ENCODE results near the gene SAXO1. TPM values are rescaled to one million over a fixed set of nuclear protein-coding genes. Genes with fewer than 3 reads are reported as not detected.

SAXO1 gene
- total and polyA plus RNA-seq, 12 donors = under 0.01 to 0.94 (median 0.23) TPM; not detected in 4

DNA sequence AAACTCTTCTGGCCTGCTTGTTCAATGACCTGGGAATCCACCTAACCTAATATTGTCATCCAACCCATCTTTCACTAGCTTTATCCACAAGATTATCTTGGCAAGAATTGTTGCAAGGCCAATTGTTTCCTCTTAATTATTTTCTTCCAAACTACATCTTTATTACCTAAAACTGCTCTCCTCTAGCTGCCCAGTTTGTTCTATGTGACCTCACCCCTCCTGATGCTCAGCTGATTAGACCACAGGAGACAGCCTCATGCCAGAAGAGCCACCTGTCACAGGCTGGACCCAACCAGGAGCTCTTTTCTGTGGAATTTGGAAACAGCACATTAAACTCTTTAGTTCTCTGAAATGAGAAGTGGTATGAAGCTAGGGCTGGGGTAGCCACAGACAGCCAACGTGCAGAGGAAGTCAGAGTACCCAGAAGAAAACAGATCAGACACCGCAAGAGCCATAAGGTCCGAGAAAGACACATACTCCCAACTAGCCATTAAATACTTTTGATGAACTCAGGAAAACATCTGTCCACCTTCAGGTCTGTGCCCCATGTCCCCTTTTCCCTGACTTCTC, 12.0 kb downstream of the SAXO1 start:
- H3K9me3 ChIP-seq (replicated peaks in 1 of 3) = no peaks in the 10 kb centered on the region
- TF ChIP-seq, protein P1, sequence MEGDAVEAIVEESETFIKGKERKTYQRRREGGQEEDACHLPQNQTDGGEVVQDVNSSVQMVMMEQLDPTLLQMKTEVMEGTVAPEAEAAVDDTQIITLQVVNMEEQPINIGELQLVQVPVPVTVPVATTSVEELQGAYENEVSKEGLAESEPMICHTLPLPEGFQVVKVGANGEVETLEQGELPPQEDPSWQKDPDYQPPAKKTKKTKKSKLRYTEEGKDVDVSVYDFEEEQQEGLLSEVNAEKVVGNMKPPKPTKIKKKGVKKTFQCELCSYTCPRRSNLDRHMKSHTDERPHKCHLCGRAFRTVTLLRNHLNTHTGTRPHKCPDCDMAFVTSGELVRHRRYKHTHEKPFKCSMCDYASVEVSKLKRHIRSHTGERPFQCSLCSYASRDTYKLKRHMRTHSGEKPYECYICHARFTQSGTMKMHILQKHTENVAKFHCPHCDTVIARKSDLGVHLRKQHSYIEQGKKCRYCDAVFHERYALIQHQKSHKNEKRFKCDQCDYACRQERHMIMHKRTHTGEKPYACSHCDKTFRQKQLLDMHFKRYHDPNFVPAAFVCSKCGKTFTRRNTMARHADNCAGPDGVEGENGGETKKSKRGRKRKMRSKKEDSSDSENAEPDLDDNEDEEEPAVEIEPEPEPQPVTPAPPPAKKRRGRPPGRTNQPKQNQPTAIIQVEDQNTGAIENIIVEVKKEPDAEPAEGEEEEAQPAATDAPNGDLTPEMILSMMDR (IDR thresholded peaks at IDR 0.05) = no peak
- TF ChIP-seq POLR2A (IDR thresholded peaks at IDR 0.05) = no peak
- no peaks in the 10 kb centered on the region for H3K4me1 ChIP-seq (replicated peaks in 1 of 2)
- no peaks in the 10 kb centered on the region for H3K36me3 ChIP-seq (replicated peaks in 1 of 2)
- intact Hi-C loops (cut with DNase I) = no loop called here
- no peak overlapping the region for H3K27ac ChIP-seq
- whole genome bisulfite sequencing, 4 donors = 84 to 94% (median 85%) methylated on average over 3 of the region's 3 CpGs
- no peaks in the 10 kb centered on the region for H3K27me3 ChIP-seq
- DNase-seq = no peak
- H3K4me3 ChIP-seq = no peak overlapping the region

DNA sequence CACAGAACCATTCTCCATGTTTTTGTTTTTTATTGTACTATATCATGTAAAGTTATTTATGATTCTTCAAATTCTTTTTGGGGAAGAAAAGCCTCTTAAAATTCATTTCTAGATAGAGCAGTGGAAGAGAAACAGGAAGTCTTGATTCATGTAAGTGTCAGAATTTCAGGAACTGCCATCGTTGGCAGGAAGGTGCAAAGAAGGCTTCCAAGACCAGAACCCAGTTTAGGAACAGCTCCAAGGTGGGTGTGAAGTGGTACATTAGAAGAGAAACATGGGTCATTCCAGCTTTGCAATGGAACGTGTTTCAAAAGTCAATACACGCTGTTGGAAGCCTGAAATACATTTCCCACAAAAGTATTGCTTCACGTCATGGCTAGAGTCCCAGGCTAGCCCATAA, 14.8 kb downstream of the SAXO1 start:
- Histone ChIP-seq H3K4me1 (replicated peaks in 1 of 2) (no peaks in the 10 kb centered on the region), H3K36me3 (replicated peaks in 1 of 2) (no peaks in the 10 kb centered on the region), H3K4me3 (no peak overlapping the region), H3K9me3 (replicated peaks in 1 of 3) (no peaks in the 10 kb centered on the region), H3K27ac (no peak overlapping the region), H3K27me3 (no peaks in the 10 kb centered on the region)
- intact Hi-C loops (cut with DNase I) = loop anchor here (5.0 to 10.0 kb wide), 2 partner anchors 761 to 763 kb away; no protein-coding TSS in a partner anchor
- 50 to 65% (median 59%) methylated on average over 4 of the region's 4 CpGs for WGBS, 4 donors
- TF ChIP-seq, protein P1 (IDR thresholded peaks at IDR 0.05) = no peak
- no peak for TF ChIP-seq POLR2A (IDR thresholded peaks at IDR 0.05)
- DNase-seq = no peak

DNA sequence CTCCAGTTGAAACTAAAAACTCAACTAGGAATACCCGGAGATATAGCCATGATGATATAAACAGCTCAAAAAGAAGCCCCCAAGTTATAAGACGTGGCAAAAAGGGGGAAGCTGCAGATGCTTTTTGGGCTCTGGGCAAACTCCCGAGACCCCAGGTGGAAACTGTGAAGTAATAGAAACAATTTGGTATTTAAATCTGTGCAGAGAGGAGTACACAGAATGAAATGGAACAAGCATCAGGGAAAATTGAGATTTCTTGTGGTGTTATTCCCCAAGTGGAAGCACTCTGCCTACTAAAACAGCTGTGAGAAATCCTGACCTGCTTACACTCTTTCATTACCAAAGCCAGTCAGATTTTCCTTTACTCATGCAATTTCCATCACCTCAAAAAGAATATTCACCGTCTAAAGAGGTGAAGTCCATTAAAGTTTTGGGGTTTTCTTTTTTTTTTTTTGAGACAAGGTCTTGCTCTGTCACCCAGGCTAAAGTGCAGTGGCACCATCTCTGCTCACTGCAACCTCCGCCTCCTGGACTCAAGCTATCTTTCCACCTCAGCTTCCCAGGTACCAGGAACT, 23.5 kb downstream of the SAXO1 start:
- H3K36me3 ChIP-seq (replicated peaks in 1 of 2) = no peaks in the 10 kb centered on the region
- 87 to 90% (median 89%) methylated on average over 5 of the region's 5 CpGs for WGBS, 4 donors
- no peak for DNase-seq
- intact Hi-C loops (cut with DNase I) = no loop called here
- no peaks in the 10 kb centered on the region for H3K27me3 ChIP-seq
- H3K4me3 ChIP-seq = no peak overlapping the region
- H3K4me1 ChIP-seq (replicated peaks in 1 of 2) = peaks cover 0 to 3% of the 10 kb centered on the region in 2 donors
- H3K9me3 ChIP-seq (replicated peaks in 1 of 3) = no peaks in the 10 kb centered on the region
- no peak for TF ChIP-seq POLR2A (IDR thresholded peaks at IDR 0.05)
- TF ChIP-seq, protein P1 (IDR thresholded peaks at IDR 0.05) = no peak
- no peak overlapping the region for H3K27ac ChIP-seq

DNA sequence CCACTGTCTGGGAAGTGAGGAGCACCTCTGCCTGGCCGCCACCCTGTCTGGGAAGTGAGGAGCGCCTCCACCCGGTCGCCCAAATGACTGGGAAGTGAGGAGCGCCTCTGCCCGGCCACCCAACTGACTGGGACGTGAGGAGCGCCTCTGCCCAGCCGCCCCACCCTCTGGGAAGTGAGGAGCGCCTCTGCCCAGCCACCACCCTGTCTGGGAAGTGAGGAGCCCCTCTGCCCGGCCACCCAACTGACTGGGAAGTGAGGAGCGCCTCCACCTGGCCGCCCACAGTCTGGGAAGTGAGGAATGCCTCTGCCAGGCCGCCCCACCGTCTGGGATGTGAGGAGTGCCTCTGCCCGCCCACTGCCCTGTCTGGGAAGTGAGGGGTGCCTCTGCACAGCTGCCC, 32.9 kb downstream of the SAXO1 start:
- H3K36me3 ChIP-seq (replicated peaks in 1 of 2) = no peaks in the 10 kb centered on the region
- no peak overlapping the region for H3K4me3 ChIP-seq
- no peak overlapping the region for H3K27ac ChIP-seq
- DNase-seq = no peak
- WGBS, 4 donors = 88 to 95% (median 90%) methylated on average over 4 to 16 of the region's 16 CpGs
- H3K27me3 ChIP-seq = no peaks in the 10 kb centered on the region
- TF ChIP-seq, protein P1 (IDR thresholded peaks at IDR 0.05) = no peak
- H3K9me3 ChIP-seq (replicated peaks in 1 of 3) = no peaks in the 10 kb centered on the region
- H3K4me1 ChIP-seq (replicated peaks in 1 of 2) = peaks cover 0 to 3% of the 10 kb centered on the region in 2 donors
- intact Hi-C loops (cut with DNase I) = no loop called here

Measured in adrenal gland (tissue), 12 donors.